HG03060 (cell line): ENCODE measurements around the gene LRRC7.
"Not testable (repeated sequence)": the region's sequence is repeated elsewhere in the genome, so short reads cannot be mapped to it uniquely, and the experiment has no call there.

Source experiments
- ATAC-seq: cut with Tn5 transposase; IDR thresholded peaks from one replicate; pipeline ENCODE4 v1.9.1; 2021; ENCODE audit warnings: low read depth, moderate number of reproducible peaks; ENCODE audit not compliant: unreplicated experiment

Gene LRRC7

DNA sequence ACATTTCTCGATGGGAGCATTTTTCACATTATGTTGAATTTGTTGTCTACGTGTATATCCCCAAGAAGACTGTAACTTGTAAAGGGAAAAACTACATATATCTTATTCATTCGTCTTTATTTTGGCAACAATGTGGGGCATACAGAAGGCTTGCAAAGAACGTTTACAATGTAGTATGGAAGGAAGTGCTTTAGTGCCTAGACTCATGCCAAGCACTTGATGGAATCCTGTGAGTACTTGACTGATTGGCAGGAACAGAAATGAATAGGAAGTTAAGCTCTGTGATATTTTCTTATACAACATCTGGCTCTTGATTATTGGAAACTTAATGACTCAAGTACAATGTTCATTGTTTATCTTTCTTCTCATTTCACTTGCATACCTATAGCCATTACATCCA, 284.4 kb downstream of the LRRC7 start:
- ATAC-seq, result no peak

- no peak for ATAC-seq
These were observed 285.0 kb downstream of the LRRC7 start for GRCh38 chr1:69852706-69853105.

DNA sequence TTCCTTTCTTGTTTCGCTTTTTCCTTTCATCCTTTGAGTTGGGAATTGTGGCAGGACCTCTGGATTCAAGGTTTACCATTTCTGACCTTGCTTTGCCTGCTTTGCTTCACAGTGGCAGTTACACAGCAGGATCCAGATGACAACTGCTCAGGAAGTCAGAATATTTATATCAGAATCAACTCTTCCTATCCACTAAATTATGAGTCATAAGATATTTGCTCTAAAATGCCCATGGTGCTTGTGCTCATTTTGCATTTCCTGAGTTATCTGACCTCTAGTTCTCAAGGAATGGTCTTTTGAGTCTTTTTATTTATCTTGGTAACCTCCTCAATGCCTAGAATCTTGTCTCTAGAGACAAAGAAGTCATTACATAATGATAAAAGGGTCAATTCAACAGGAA, 290.8 kb downstream of the LRRC7 start:
- no peak for ATAC-seq

- no peak for ATAC-seq
These were observed 293.9 kb downstream of the LRRC7 start for GRCh38 chr1:69861641-69862040.

DNA sequence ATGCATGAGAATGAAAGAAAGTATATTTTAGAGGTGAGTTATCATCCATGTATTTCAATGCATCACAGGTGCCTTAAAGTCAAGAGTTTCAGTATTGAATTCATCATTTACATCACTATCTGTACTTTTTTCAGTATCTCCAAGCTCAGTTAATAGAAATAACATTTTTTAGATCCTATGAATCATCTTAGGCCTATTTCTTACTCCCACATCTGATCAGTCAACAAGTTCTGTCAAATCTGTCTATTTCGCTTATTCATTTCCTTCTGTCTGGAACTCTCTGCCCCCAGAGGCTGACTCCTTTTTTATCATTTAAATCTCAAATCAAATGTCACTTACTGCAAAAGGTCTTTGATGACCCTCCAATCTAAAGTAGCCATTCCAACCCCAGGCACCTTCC, 295.2 kb downstream of the LRRC7 start:
- no peak for ATAC-seq

DNA sequence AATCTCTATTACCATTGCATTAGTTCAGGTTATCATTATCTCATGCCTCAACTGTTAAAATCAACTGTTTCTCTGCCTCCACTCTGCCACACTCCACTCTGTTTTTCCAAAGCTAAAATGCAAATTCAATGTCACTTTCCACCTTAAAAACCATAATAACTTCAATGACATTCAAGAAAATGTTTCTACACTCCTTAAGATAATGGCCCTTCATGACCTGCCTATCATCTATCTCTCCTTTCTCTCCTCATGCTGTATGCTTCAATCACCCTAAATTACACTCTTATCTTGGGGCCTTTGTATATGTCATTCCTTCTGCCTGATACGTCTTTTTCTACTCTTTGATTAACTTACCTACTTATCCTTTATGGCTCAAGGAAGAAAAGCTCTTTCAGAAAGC, 296.0 kb downstream of the LRRC7 start:
- ATAC-seq, result no peak

DNA sequence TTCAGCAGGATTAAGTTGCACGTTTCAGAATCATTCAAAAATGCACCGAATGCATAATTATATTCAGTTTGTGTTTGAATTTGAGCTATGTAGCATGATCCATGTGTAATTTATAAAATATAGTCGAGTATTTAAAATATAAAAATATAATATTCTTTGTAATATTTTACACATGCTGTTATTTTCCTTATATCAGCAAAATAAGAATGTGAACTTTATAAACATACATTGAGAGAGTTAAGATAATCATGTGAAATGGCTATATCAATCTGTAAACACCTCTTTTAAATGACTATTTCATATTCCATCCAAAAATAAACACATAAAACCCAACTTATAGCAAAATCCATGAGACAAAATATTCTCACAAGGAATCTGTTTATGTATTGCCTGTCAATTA, 303.7 kb downstream of the LRRC7 start:
- no peak for ATAC-seq

DNA sequence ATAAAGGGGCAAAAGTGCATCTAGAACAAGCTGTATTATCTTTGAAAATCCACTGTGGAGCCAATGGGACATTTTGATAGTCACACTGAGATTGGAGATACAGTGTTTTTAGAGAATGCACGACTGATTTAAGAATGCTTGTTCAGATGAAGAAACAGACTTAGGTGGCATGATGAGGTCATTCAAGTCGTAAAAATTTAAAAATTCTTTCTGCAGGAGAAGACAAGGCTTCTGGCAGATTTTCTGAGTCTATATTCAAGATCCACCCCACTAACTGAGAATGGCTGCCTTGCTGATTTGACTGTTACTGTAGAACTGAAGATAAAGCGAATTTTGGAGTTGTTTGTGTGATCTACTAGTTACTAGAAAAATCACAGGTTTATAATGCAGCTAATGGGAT, 310.6 kb downstream of the LRRC7 start:
- ATAC-seq, result no peak

- not testable (repeated sequence) for ATAC-seq
These were observed 320.3 kb downstream of the LRRC7 start for GRCh38 chr1:69888016-69888415.

DNA sequence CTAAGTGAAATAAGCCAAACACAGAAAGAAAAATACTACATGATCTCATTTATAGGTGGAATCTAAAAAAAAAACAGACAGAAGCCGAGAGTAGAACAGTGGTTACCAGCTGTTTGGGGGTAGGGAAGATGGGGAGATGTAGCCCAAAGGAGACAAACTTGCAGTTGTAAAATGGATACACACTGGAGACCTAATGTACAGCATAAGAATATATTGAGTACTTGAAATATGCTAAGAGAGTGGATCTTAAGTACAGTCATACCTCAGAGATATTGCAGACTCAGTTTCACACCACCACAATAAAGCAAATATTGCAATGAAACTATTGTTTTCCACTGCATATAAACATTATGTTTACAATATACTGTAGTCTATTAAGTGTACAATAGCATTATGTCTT, 320.9 kb downstream of the LRRC7 start:
- no peak for ATAC-seq

DNA sequence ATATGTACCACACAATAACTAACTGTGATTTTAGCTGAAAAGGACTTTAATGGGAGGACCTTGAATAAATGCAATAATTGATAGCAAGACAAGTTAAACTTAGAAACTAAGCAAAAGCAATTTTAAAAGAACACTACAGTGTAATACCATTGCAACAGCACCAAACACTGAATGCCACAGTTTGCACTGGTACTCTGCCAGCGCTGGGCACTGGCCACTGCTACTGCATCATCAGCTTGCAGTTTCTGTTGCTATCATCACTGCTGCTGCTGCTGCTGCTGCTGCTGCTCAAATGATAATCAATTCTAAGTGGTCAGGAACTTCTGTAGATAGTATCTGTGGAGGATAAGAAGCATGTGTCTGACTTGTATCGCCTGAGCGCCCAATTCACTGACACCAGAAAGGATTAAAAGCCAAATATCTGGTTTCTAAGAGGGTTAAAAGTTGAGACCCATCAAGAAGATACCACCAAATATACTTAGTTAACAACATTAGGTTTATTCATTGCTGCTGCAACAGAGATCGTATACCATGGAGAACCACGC, 330.8 kb downstream of the LRRC7 start:
- no peak for ATAC-seq

DNA sequence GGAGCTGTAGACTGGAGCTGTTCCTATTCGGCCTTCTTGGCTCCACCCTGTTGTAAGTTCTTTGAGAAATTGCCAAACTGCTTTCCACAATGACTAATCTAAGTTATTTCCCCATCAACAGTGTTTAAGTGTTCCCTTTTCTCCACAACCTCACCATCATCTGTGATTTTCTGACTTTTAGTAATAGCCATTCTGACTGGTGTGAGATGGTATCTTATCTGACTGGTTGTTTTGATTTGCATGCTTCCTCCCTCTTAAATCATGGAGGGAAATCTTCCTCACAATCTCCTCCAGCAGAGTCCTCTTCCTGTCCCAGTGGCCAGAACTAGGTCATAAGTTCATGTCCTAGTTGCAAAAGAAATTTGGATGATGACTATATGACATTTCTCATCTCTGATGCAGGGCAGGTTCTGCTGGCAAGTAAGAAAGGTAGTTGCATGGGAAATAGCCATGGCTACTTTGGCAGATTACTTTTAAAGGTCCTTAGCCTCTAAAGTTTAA, 343.6 kb downstream of the LRRC7 start:
- no peak for ATAC-seq

- ATAC-seq, result no peak
These were observed 346.3 kb downstream of the LRRC7 start for GRCh38 chr1:69913977-69914376.

GRCh38 chr1:69914976-69915765, 347.4 kb downstream of the LRRC7 start:
- ATAC-seq, result no peak

GRCh38 chr1:69919129-69919921, 351.6 kb downstream of the LRRC7 start:
- ATAC-seq, result no peak

- ATAC-seq, result no peak
These were observed 352.2 kb downstream of the LRRC7 start for GRCh38 chr1:69919922-69920273.

DNA sequence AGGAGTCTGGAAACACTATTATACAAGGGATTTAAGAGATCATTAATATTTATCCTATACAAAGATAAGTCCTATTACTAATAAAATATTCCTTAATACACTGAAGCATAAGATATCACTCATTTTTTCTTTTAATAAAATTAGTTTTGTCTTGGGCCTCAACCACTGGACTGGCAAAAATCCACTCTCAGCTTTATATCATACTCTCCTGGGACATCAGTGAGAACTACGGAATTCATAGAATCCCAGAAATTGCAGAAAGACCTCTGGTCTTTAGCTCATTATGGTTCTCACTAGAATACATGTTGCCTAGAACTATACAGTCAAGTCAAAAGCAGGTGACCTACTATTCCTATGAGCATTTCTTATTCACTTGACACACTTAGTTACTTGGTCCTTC, 352.7 kb downstream of the LRRC7 start:
- no peak for ATAC-seq

DNA sequence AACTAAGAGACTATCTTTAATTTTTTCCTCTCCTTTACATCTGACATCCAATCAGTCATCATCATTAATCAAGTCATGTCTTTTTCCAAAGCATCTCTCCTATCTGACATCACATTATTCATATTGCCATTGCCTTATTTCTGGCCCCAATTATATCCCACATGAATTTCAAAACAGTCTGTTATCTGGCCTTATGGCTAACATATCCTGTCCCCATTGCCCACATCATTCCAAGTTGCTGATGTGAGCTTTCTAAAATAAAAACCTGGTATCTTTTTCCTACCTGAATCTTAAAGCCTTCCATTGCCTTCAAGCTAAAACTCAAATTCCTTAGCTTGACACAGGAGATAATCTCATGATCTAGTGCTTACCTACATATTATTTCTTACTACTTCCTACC, 353.8 kb downstream of the LRRC7 start:
- ATAC-seq, result no peak

DNA sequence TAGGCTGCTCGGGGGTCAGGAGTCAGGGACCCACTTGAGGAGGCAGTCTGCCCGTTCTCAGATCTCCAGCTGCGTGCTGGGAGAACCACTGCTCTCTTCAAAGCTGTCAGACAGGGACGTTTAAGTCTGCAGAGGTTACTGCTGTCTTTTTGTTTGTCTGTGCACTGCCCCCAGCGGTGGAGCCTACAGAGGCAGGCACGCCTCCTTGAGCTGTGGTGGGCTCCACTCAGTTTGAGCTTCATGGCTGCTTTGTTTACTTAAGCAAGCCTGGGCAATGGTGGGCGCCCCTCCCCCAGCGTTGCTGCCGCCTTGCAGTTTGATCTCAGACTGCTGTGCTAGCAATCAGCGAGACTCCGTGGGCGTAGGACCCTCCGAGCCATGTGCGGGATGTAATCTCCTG, 360.5 kb downstream of the LRRC7 start:
- ATAC-seq, result not testable (repeated sequence)

- no peak for ATAC-seq
These were observed 361.8 kb downstream of the LRRC7 start for GRCh38 chr1:69929308-69930057.

DNA sequence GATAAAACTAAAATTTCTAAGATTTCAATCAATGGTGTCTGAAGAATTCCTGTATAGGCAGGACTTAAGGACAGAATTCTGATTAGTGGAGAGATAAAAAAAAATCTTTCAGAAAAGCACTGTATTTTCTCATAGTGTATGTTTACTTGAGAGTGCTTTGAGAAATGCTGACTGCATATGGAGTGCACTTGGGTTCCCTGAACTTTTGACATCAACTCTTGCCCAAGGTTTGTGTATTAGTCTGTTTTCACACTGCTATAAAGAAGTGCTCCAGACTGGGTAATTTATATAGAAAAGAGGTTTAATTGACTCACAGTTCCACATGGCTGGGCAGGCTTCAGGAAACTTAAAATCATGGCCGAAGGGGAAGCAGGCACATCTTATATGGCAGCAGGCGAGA, 362.7 kb downstream of the LRRC7 start:
- no peak for ATAC-seq
